WTC11 (cell line): ENCODE measurements around the gene LDLRAD4. TPM values are rescaled to one million over a fixed set of nuclear protein-coding genes. Genes with fewer than 3 reads are reported as not detected.

Source experiments
- ATAC-seq: fragments of 200-7000 bp; cut with Tn5 transposase; 2 replicates; pipeline ENCODE4 v1.10.0; 2021; ENCODE audit warnings: mild to moderate bottlenecking, moderate library complexity
- CTCF ChIA-PET: fragments of 300-600 bp; sonication (Branson Sonifier 250); formaldehyde crosslinking; loops from one replicate; lab custom pipeline; 2021; ENCODE audit warnings: antibody characterized with exemption; lab: Charles Lee
- POLR2A ChIA-PET: fragments of 350-600 bp; sonication (Branson Sonifier 250); formaldehyde crosslinking; loops from one replicate; lab custom pipeline; 2021; ENCODE audit warnings: antibody characterized with exemption; lab: Charles Lee
- DNase-seq: peaks from one replicate; pipeline ENCODE4 v3.0.0; 2021; ENCODE audit warnings: low spot score
- H3K27ac Mint-ChIP-seq: 2 replicates; pipeline ENCODE4 v1.8.0; 2021; ENCODE audit warnings: mixed read lengths
- H3K27me3 Mint-ChIP-seq: 2 replicates; pipeline ENCODE4 v1.8.0; 2021; ENCODE audit warnings: low read depth, mild to moderate bottlenecking, moderate library complexity, mixed read lengths
- H3K36me3 Mint-ChIP-seq: 2 replicates; pipeline ENCODE4 v1.8.0; 2021; ENCODE audit warnings: mixed read lengths
- H3K4me1 Mint-ChIP-seq: 2 replicates; pipeline ENCODE4 v1.8.0; 2022; ENCODE audit warnings: mixed read lengths
- H3K4me3 Mint-ChIP-seq: 2 replicates; pipeline ENCODE4 v1.8.0; 2021; ENCODE audit warnings: mild to moderate bottlenecking, moderate library complexity, mixed read lengths
- H3K9me3 Mint-ChIP-seq: 2 replicates; pipeline ENCODE4 v1.8.0; 2021; ENCODE audit warnings: mixed read lengths
- ATF3 ChIP-seq: sonication (generic); formaldehyde crosslinking; conservative IDR thresholded peaks from 2 replicates; pipeline ENCODE4 v1.8.1; 2022; ENCODE audit warnings: mild to moderate bottlenecking, missing genetic modification reagents
- CBFB ChIP-seq: sonication (generic); formaldehyde crosslinking; IDR thresholded peaks from 2 replicates; pipeline ENCODE4 v1.8.1; 2022; ENCODE audit warnings: mild to moderate bottlenecking, low read depth, missing genetic modification reagents
- ESRRA ChIP-seq: sonication (generic); formaldehyde crosslinking; IDR thresholded peaks from 2 replicates; pipeline ENCODE4 v1.8.1; 2022; ENCODE audit warnings: mild to moderate bottlenecking, missing genetic modification reagents, borderline replicate concordance
- ETV6 ChIP-seq: sonication (generic); formaldehyde crosslinking; IDR thresholded peaks from 2 replicates; pipeline ENCODE4 v1.8.1; 2022; ENCODE audit warnings: mild to moderate bottlenecking, missing genetic modification reagents
- FOXJ3 ChIP-seq: sonication (generic); formaldehyde crosslinking; IDR thresholded peaks from 2 replicates; pipeline ENCODE4 v1.9.0; 2021; ENCODE audit warnings: missing genetic modification reagents, mild to moderate bottlenecking, borderline replicate concordance
- FOXP1 ChIP-seq: sonication (generic); formaldehyde crosslinking; IDR thresholded peaks from 2 replicates; pipeline ENCODE4 v1.8.0; 2022; ENCODE audit warnings: missing genetic modification reagents, mild to moderate bottlenecking, moderate library complexity, borderline replicate concordance
- FOXP4 ChIP-seq: sonication (generic); formaldehyde crosslinking; IDR thresholded peaks from 2 replicates; pipeline ENCODE4 v1.8.0; 2022; ENCODE audit warnings: mild to moderate bottlenecking, missing genetic modification reagents
- HMGA2 ChIP-seq: fragments of 250-450 bp; sonication (Bioruptor Pico); IDR thresholded peaks from 2 replicates; pipeline ENCODE4 v1.4.0; 2021; ENCODE audit warnings: mild to moderate bottlenecking, moderate library complexity
- JAZF1 ChIP-seq: fragments of 250-450 bp; sonication (Bioruptor Pico); IDR thresholded peaks from 2 replicates; pipeline ENCODE4 v1.9.0; 2021; ENCODE audit warnings: moderate library complexity, mild to moderate bottlenecking, inconsistent platforms
- JUN ChIP-seq: sonication (generic); formaldehyde crosslinking; IDR thresholded peaks from 2 replicates; pipeline ENCODE4 v1.8.0; 2023; ENCODE audit warnings: mild to moderate bottlenecking, missing genetic modification reagents
- KAT7 ChIP-seq: sonication (generic); formaldehyde crosslinking; IDR thresholded peaks from 2 replicates; pipeline ENCODE4 v1.8.1; 2023; ENCODE audit warnings: missing genetic modification reagents, mild to moderate bottlenecking, borderline replicate concordance
- NFE2L1 ChIP-seq: sonication (generic); formaldehyde crosslinking; IDR thresholded peaks from 2 replicates; pipeline ENCODE4 v1.8.1; 2023; ENCODE audit warnings: missing genetic modification reagents
- NFYB ChIP-seq: sonication (generic); formaldehyde crosslinking; conservative IDR thresholded peaks from 2 replicates; pipeline ENCODE4 v1.8.0; 2022; ENCODE audit warnings: low read depth, missing genetic modification reagents
- NR1H2 ChIP-seq: sonication (generic); formaldehyde crosslinking; IDR thresholded peaks from 2 replicates; pipeline ENCODE4 v1.9.0; 2021; ENCODE audit warnings: mild to moderate bottlenecking, moderate library complexity, missing genetic modification reagents
- NR3C1 ChIP-seq: sonication (generic); formaldehyde crosslinking; conservative IDR thresholded peaks from 2 replicates; pipeline ENCODE4 v1.8.1; 2023; ENCODE audit warnings: low read depth, mild to moderate bottlenecking, missing genetic modification reagents
- PRRX2 ChIP-seq: fragments of 250-450 bp; sonication (Bioruptor Pico); IDR thresholded peaks from 2 replicates; pipeline ENCODE4 v1.8.0; 2021; ENCODE audit warnings: mild to moderate bottlenecking
- TCF7 ChIP-seq: sonication (generic); formaldehyde crosslinking; IDR thresholded peaks from 2 replicates; pipeline ENCODE4 v1.8.0; 2022; ENCODE audit warnings: mild to moderate bottlenecking, low read depth, missing genetic modification reagents, moderate library complexity
- TP53 ChIP-seq: sonication (generic); formaldehyde crosslinking; IDR thresholded peaks from 2 replicates; pipeline ENCODE4 v1.8.1; 2023; ENCODE audit warnings: mild to moderate bottlenecking, missing genetic modification reagents
- USF1 ChIP-seq: sonication (generic); formaldehyde crosslinking; IDR thresholded peaks from 2 replicates; pipeline ENCODE4 v1.8.0; 2022; ENCODE audit warnings: mild to moderate bottlenecking, missing genetic modification reagents
- ZNF138 ChIP-seq: sonication (generic); formaldehyde crosslinking; conservative IDR thresholded peaks from 2 replicates; pipeline ENCODE4 v1.8.1; 2022; ENCODE audit warnings: mild to moderate bottlenecking, moderate library complexity, missing genetic modification reagents
- ZNF219 ChIP-seq: sonication (generic); formaldehyde crosslinking; IDR thresholded peaks from 2 replicates; pipeline ENCODE4 v1.8.0; 2023; ENCODE audit warnings: missing genetic modification reagents, mild to moderate bottlenecking, borderline replicate concordance
- ZNF425 ChIP-seq: fragments of 250-450 bp; sonication (Bioruptor Pico); conservative IDR thresholded peaks from 2 replicates; pipeline ENCODE4 v1.9.0; 2021; ENCODE audit warnings: mild to moderate bottlenecking
- ZNF512 ChIP-seq: sonication (generic); formaldehyde crosslinking; IDR thresholded peaks from 2 replicates; pipeline ENCODE4 v1.8.1; 2022; ENCODE audit warnings: missing genetic modification reagents, borderline replicate concordance
- ZSCAN18 ChIP-seq: fragments of 250-450 bp; sonication (Bioruptor Pico); IDR thresholded peaks from 2 replicates; pipeline ENCODE4 v2.1.2; 2022; ENCODE audit warnings: mild to moderate bottlenecking, moderate library complexity
- total RNA-seq: library from RNA; stranded (reverse); gene quantifications from 3 replicates; pipeline ENCODE4 v1.2.3, GENCODE V29; 2021

Gene LDLRAD4
- total RNA-seq, 1 experiment from 2014 or later, result 6.2 TPM

GRCh38 chr18:13232971-13233786 is 14.6 kb downstream of the LDLRAD4 start:
- ATAC-seq (no peak), DNase-seq (no peak)
- ChIA-PET CTCF (interaction anchor here (0.5 to 2.0 kb wide), 4 partner anchors 17 to 215 kb away, joined by 3 to 8 read pairs (median 3); no protein-coding TSS in a partner anchor), POLR2A (no interaction called here)
- Mint-ChIP-seq H3K27me3 (no peaks in the 10 kb centered on the region), H3K27ac (no peak overlapping the region), H3K4me3 (no peak overlapping the region), H3K4me1 (peaks cover 8% of the 10 kb centered on the region), H3K9me3 (no peaks in the 10 kb centered on the region), H3K36me3 (no peaks in the 10 kb centered on the region)
- no peak for TF ChIP-seq CBFB
- TF ChIP-seq ETV6 (CRISPR knock-in tag), result no peak
- no peak for TF ChIP-seq ZSCAN18
- no peak for TF ChIP-seq JUN
- no peak for TF ChIP-seq TCF7 (CRISPR knock-in tag)
- no peak for TF ChIP-seq ZNF219 (CRISPR knock-in tag)
- TF ChIP-seq NFYB (CRISPR knock-in tag), result no peak
- no peak for TF ChIP-seq ATF3 (CRISPR knock-in tag)
- no peak for TF ChIP-seq ZNF138
- no peak for TF ChIP-seq ESRRA (CRISPR knock-in tag)

GRCh38 chr18:13233787-13234783 is 15.5 kb downstream of the LDLRAD4 start:
- H3K4me3 Mint-ChIP-seq, result no peak overlapping the region
- no peaks in the 10 kb centered on the region for H3K9me3 Mint-ChIP-seq
- no peak overlapping the region for H3K27ac Mint-ChIP-seq
- ChIA-PET POLR2A (no interaction called here), CTCF (no interaction called here)
- DNase-seq (no peak), ATAC-seq (no peak)
- no peaks in the 10 kb centered on the region for H3K27me3 Mint-ChIP-seq
- peaks cover 9% of the 10 kb centered on the region for H3K4me1 Mint-ChIP-seq
- H3K36me3 Mint-ChIP-seq, result no peaks in the 10 kb centered on the region
- TF ChIP-seq NFE2L1 (CRISPR knock-in tag), result no peak
- no peak for TF ChIP-seq NR3C1 (CRISPR knock-in tag)
- TF ChIP-seq FOXP1, result no peak
- no peak for TF ChIP-seq PRRX2 (CRISPR knock-in tag)
- TF ChIP-seq NR1H2 (CRISPR knock-in tag), result no peak
- no peak for TF ChIP-seq USF1
- no peak for TF ChIP-seq ATF3 (CRISPR knock-in tag)
- no peak for TF ChIP-seq TP53 (CRISPR knock-in tag)
- TF ChIP-seq HMGA2 (CRISPR knock-in tag), result no peak
- no peak for TF ChIP-seq ZNF425
- TF ChIP-seq FOXJ3 (CRISPR knock-in tag), result no peak
- TF ChIP-seq TCF7 (CRISPR knock-in tag), result no peak
- TF ChIP-seq FOXP4 (CRISPR knock-in tag), result no peak
- TF ChIP-seq JAZF1 (CRISPR knock-in tag), result no peak
- no peak for TF ChIP-seq ZNF512 (CRISPR knock-in tag)
- TF ChIP-seq KAT7 (CRISPR knock-in tag), result no peak
